Activated T-helper 2 cell treated with anti-CD3 and anti-CD28 coated beads, Interferon-gamma antibody, Interleukin-2, Interleukin-4, amounts not matched to agents 10 μg/mL and 5 μg/mL and 100 μg/mL, durations not matched to agents 14 hours and 24 hours and 36 hours (primary cell): ENCODE results near the gene GALNT6. TPM values are rescaled to one million over a fixed set of nuclear protein-coding genes. Genes with fewer than 3 reads are reported as not detected.

Experiments used
- DNase-seq: peaks from one replicate; pipeline ENCODE4 v3.0.0; 2021; ENCODE audit warnings: low spot score
- H3K27ac Mint-ChIP-seq: one replicate; pipeline ENCODE4 v1.8.0; 2021; ENCODE audit warnings: mixed read lengths
- H3K27me3 Mint-ChIP-seq: one replicate; pipeline ENCODE4 v1.8.0; 2021; ENCODE audit warnings: low read depth, mixed read lengths
- H3K36me3 Mint-ChIP-seq: one replicate; pipeline ENCODE4 v1.8.0; 2021; ENCODE audit warnings: low read depth, mixed read lengths
- H3K4me1 Mint-ChIP-seq: one replicate; pipeline ENCODE4 v1.8.0; 2021; ENCODE audit warnings: low read depth, mixed read lengths
- H3K4me3 Mint-ChIP-seq: one replicate; pipeline ENCODE4 v1.8.0; 2021; ENCODE audit warnings: low read depth, mild to moderate bottlenecking, moderate library complexity, mixed read lengths
- H3K9me3 Mint-ChIP-seq: one replicate; pipeline ENCODE4 v1.8.0; 2021; ENCODE audit warnings: mixed read lengths
- intact Hi-C: fragments of 100-400 bp; cut with micrococcal nuclease; formaldehyde crosslinking; loops from one replicate; pipeline ENCODE4 v1.15.1; 2023
- total RNA-seq: library from RNA; stranded (reverse); gene quantifications from 2 replicates; pipeline ENCODE4 v1.2.3, GENCODE V29; 2022

Gene GALNT6
- total RNA-seq, 1 donor from 2014 or later, result 19.9 TPM

DNA sequence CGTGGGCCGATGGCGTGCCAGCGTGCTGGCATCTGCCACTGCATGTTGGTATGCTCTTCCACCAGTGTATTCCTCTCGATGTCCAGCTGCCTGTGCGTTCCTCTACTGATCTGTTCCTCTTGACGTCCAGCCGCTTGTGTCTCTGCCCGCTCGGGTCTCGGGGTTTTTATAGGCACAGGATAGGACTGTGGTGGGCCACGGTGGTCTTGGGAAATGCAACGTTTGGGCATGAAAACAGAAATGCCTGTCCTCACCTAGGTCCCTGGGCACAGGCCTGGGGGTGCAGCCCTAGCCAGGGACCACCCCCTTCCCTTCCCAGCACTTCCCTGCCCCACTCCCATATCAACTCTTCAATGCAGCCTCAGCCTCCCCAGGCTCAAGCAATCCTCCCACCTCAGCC, 10.3 kb upstream of the GALNT6 start:
- intact Hi-C loops, result no loop called here
- H3K4me1 Mint-ChIP-seq, result no peaks in the 10 kb centered on the region
- H3K27me3 Mint-ChIP-seq, result peaks cover 9% of the 10 kb centered on the region
- H3K4me3 Mint-ChIP-seq, result no peak overlapping the region
- no peak overlapping the region for H3K27ac Mint-ChIP-seq
- no peaks in the 10 kb centered on the region for H3K9me3 Mint-ChIP-seq
- H3K36me3 Mint-ChIP-seq, result no peaks in the 10 kb centered on the region
- no peak for DNase-seq

DNA sequence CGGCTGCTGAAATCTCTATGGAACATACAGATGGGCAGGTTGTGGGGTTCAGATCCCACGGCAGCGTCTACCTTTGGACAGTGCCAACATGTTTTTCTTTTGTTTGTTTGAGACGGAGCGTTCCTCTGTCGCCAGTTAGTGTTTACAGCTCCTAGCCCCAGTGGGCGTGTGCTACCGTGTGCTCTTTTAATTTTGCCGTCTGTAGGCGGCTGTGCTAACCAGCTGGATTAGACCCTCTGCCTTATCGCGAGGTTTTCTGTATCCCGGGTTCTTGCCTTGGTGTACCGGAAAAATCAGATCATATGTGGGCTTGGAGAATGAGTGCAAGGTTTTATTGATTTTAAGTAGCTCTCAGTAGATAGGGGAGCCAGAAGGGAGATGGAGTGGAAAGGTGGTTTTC, 9.8 kb upstream of the GALNT6 start:
- Mint-ChIP-seq H3K27me3 (peaks cover 9% of the 10 kb centered on the region), H3K27ac (no peak overlapping the region), H3K4me3 (no peak overlapping the region), H3K9me3 (no peaks in the 10 kb centered on the region), H3K4me1 (peaks cover 2% of the 10 kb centered on the region), H3K36me3 (no peaks in the 10 kb centered on the region)
- intact Hi-C loops, result no loop called here
- DNase-seq, result no peak

DNA sequence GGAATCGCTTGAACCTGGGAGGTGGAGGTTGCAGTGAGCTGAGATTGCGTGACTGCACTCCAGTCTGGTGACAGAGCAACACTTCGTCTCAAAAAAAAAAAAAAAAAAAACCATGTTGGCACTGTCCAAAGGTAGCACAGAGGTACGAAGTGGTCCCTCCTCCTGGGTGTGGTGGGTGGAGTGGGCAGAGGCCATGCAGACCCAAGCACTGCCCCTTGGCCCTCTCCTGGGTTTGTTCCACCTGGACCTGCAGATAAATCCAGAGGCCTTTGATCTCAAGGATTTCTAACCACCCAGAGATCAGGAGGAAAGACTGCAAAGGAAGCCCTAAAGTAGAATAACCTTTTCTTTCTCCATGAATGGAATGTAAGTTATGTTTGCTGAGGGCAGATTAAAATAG, 8.7 kb upstream of the GALNT6 start:
- no peak overlapping the region for H3K4me3 Mint-ChIP-seq
- DNase-seq, result no peak
- H3K27me3 Mint-ChIP-seq, result peaks cover 9% of the 10 kb centered on the region
- H3K9me3 Mint-ChIP-seq, result no peaks in the 10 kb centered on the region
- intact Hi-C loops, result no loop called here
- no peaks in the 10 kb centered on the region for H3K36me3 Mint-ChIP-seq
- H3K27ac Mint-ChIP-seq, result no peak overlapping the region
- H3K4me1 Mint-ChIP-seq, result peaks cover 14% of the 10 kb centered on the region

DNA sequence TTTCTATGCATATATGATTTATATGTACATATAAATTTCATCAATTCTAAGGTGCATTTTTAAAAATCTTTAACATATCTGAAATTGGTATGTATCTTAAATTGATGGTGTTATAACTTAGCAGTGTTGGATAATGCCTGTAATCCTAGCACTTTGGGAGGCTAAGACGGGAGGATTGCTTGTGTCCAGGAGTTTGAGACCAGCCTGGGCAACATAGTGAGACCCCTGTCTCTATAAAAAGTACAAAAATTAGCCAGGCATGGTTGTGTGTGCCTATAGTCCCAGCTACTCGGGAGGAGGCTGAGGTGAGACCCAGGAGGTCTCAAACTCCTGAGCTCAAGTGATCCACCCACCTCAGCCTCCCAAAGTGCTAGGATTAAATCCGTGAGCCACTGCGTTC, 6.5 kb upstream of the GALNT6 start:
- Mint-ChIP-seq H3K36me3 (no peaks in the 10 kb centered on the region), H3K27me3 (peaks cover 9% of the 10 kb centered on the region), H3K9me3 (no peaks in the 10 kb centered on the region), H3K4me3 (no peak overlapping the region), H3K27ac (no peak overlapping the region), H3K4me1 (peaks cover 36% of the 10 kb centered on the region)
- intact Hi-C loops, result no loop called here
- DNase-seq, result no peak

DNA sequence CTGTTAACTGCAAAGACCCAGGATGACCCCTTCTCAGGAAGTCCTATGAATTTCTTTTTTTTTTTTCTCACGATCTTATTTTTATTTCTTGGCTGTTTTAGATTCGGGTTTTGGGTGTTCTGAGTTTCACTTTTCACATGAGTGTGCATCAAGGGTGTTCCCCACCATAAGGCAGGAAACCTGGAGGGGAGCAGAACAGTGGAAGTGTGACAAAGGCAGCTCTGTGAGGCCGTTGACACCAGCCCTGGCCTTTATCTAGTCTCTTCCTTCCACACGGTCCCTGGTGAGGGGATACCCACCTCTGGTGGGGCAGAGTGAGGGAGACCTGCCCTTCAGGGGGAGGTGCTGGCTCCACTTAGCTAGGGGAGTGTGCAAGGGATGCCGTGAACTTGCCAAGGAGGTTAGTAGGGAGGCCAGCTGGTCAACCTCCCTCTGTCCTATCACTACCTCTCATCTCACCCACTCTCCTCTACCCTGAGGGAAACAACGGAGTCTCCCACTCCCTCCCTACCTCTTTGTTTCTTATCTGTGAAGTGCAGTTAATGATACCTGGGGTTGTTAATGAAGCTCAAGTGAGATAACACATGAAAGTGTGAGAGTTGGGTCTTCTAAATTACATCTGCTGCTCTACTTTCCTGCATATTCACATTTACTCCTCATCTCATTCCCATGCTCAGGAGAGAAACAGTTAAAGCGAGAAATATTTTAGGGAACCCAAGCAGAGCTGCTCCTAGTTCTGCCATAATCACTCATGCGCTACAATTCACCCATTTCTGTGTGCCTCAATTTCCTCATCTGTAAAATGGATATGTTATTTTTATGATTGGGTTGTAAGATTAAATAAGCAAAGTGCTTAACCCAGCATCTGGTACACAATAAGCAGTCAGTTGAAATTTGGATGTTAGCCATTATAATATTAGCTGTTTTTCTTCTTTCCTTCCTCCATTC, 4.4 kb upstream of the GALNT6 start:
- intact Hi-C loops, result no loop called here
- no peaks in the 10 kb centered on the region for H3K36me3 Mint-ChIP-seq
- H3K4me1 Mint-ChIP-seq, result peaks cover 45% of the 10 kb centered on the region
- no peaks in the 10 kb centered on the region for H3K9me3 Mint-ChIP-seq
- DNase-seq, result peak; percentile 43
- peak overlapping the region; percentile 82 for H3K27ac Mint-ChIP-seq
- H3K4me3 Mint-ChIP-seq, result peak overlapping the region; percentile 45
- peaks cover 9% of the 10 kb centered on the region for H3K27me3 Mint-ChIP-seq

DNA sequence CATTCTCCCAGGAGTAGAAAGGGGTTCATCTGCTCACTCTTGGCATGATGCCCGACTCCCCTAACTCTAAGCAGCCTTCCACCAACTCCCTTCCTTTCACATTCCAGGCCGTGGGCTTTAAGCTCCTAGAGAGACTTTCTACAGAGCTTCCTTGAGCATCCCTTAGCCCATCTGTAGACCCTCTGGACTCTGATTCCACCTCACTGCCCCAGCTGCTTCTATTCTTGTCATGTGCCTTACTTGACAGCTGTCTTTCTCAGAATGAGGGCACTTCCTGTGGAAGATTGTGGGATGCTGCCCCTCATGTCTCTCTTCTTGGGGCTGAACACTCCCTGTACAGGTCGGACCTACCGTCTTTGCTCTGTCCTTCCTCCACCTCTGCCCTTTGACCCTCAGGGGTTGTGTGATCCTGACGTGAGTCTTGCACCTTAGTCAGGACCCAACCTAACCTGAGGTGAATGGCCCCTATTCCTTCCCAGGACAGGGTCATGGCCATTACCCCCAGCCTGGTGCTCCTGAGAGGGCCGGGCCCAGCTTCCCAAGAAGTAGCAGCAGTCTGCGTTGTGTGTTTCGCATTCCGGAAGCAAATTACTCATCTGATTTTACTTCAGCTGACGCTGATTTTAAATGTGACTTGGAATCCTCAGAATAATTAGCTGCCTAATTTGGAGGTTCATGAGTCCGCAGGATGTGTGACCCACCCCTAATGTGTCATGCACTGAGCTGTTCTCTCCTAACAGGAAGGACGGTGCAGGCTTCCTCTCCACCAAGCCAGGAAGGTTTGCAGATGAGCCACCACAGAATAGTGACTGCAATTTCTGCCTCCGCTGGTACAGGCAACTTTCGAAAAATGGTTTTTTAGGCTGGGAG, 2.7 kb upstream of the GALNT6 start:
- H3K4me1 Mint-ChIP-seq, result peaks cover 57% of the 10 kb centered on the region
- peak overlapping the region; percentile 79 for H3K27ac Mint-ChIP-seq
- peaks cover 5% of the 10 kb centered on the region for H3K27me3 Mint-ChIP-seq
- no peaks in the 10 kb centered on the region for H3K9me3 Mint-ChIP-seq
- no peaks in the 10 kb centered on the region for H3K36me3 Mint-ChIP-seq
- peak; percentile 32 for DNase-seq
- intact Hi-C loops, result no loop called here
- peak overlapping the region; percentile 80 for H3K4me3 Mint-ChIP-seq

DNA sequence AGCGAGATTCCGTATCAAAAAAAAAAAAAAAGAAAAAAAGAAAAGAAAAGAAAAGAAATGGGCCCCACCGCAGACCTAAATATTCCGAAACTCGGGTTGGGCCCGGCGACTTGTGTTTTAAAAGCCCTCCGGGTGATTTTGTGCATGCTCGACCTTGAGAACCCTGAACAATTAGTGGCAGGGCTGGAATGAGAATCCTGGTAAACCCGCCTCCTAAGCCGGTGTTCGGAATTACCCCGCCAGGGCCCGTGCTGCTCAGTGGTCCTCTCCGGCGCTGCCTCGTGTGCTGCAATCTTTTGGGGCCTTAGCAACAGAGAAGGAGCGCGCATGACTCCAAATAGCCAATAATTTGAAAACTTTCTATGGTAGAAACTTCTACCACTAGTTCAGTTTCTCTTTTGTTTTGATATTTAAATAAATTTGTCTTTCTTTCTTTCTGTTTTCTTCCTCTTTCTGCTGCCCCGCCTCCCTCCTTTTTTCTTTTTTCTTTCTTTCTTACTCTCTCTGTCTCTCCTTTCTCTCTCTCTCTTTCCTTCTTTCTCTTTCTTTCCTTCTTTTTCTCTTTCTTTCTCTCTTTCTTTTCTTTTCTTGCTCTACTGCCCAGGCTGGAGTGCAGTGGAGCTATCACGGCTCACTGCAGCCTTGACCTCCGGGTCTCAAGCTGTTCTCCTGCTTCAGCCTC, 1.5 kb upstream of the GALNT6 start:
- Mint-ChIP-seq H3K4me3 (peak overlapping the region; percentile 80), H3K27me3 (peaks cover 2% of the 10 kb centered on the region), H3K36me3 (no peaks in the 10 kb centered on the region), H3K27ac (peak overlapping the region; percentile 69), H3K4me1 (peaks cover 67% of the 10 kb centered on the region), H3K9me3 (no peaks in the 10 kb centered on the region)
- DNase-seq, result no peak
- intact Hi-C loops, result no loop called here

DNA sequence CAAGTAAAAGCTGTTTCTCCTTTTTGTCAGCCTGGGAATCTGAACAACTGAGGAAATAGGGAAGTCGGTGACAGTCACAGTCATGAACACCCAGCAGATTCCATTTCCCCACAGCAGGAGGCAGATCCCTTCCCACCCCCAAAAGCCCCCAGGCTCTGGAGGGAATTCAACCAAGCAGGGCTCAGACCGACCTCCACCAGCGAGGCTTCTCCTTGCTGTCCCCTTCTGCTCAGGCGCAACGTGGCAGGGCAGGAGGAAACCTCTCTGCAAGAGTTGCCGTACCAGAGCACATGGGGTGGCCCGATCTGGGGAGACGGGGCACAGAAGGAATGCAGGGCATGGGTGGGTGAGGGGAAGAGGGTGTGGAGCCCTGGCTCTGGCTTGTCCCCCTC, 319 bp downstream of the GALNT6 start:
- no peak for DNase-seq
- peak overlapping the region; percentile 91 for H3K4me3 Mint-ChIP-seq
- H3K27me3 Mint-ChIP-seq, result no peaks in the 10 kb centered on the region
- H3K9me3 Mint-ChIP-seq, result no peaks in the 10 kb centered on the region
- H3K27ac Mint-ChIP-seq, result peak overlapping the region; percentile 80
- H3K4me1 Mint-ChIP-seq, result peaks cover 75% of the 10 kb centered on the region
- intact Hi-C loops, result loop anchor here (1.0 kb wide), 1 partner anchor 22 kb away; no protein-coding TSS in a partner anchor
- no peaks in the 10 kb centered on the region for H3K36me3 Mint-ChIP-seq

DNA sequence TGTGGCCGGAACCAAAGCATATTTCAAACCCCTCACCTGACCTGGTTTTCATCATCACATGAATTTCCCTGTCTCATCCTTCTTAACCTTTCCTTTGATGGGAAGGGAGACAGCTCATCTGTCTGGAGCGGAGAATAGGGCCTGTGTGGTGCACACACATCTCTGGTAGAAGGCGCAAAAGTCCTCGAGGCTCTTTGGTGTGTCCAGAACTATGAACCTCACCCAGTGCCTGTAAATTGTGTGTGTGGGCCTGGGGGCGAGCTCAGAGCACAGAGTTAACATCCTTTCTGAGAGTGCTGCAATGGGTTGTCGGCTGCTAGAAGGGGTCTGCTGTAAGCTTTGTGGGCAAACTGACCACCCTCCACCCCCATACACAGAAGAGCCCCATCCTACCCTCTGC, 749 bp downstream of the GALNT6 start:
- peaks cover 2% of the 10 kb centered on the region for H3K36me3 Mint-ChIP-seq
- H3K4me1 Mint-ChIP-seq, result peaks cover 72% of the 10 kb centered on the region

DNA sequence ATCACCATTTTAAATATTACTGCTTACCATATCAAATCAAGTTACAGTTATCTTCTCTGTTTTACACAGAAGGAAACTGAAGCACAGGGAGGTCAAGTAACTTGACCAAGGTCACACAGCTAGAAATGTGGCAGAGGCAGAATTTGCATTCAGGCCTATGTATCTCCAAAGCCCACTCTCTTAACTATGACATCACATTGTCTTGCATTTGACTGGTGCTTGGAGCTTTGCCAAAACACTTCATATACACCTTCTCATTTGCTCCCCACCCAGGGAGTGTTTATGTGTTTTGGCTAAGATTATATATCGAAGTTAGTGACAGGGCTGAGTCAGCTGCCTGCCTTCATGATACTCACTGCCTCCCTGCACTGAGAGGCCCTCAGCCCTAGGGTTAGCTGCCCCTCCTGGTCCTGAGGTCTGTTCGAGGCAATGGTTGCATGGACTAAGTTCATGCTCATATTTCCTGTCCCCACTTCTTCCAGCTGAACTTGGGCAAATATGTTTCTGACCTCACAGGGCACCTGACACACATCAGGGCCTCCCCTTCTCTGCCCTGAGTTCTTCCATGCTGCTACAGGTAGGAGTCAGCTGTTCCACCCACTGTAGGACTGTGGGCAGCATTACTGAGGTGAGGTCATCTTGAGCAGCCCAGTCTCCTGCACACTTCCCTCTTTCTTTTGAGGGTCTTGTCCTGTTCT, 1.8 kb downstream of the GALNT6 start:
- no peak for DNase-seq
- Mint-ChIP-seq H3K4me1 (peaks cover 62% of the 10 kb centered on the region), H3K36me3 (peaks cover 3% of the 10 kb centered on the region), H3K27me3 (no peaks in the 10 kb centered on the region), H3K9me3 (no peaks in the 10 kb centered on the region), H3K4me3 (peak overlapping the region; percentile 3), H3K27ac (peak overlapping the region; percentile 3)
- intact Hi-C loops, result no loop called here

More for the DNA sequence above, 749 bp downstream of the GALNT6 start:
- peak overlapping the region; percentile 53 for H3K27ac Mint-ChIP-seq
- H3K9me3 Mint-ChIP-seq, result no peaks in the 10 kb centered on the region
- intact Hi-C loops, result no loop called here
- peak overlapping the region; percentile 91 for H3K4me3 Mint-ChIP-seq
- H3K27me3 Mint-ChIP-seq, result no peaks in the 10 kb centered on the region
- no peak for DNase-seq

DNA sequence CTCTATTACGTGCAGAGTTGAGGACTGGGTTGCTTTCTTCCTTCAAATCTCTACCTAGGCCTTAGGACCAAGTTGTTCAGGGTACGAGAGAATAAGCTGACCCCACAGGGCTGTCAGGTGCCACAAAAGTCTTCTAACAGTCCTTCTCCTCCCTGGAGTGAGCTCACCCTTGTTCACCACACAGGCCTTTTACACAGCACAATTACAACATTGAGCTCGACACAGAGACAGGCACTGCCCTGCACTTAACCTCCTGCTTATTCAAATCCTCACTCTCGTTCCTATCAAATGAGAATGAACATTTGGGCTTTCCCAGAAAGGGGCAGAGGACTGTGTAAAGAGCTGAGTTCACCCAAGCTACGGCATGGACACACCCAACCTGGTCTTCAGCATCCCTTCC, 2.4 kb downstream of the GALNT6 start:
- no peaks in the 10 kb centered on the region for H3K27me3 Mint-ChIP-seq
- H3K4me1 Mint-ChIP-seq, result peaks cover 61% of the 10 kb centered on the region
- intact Hi-C loops, result no loop called here
- H3K4me3 Mint-ChIP-seq, result no peak overlapping the region
- DNase-seq, result no peak
- no peak overlapping the region for H3K27ac Mint-ChIP-seq
- peaks cover 5% of the 10 kb centered on the region for H3K36me3 Mint-ChIP-seq
- no peaks in the 10 kb centered on the region for H3K9me3 Mint-ChIP-seq
